ENCODE data around the gene FOXR1.
"Not testable (repeated sequence)": the region's sequence is repeated elsewhere in the genome, so short reads cannot be mapped to it uniquely, and the experiment has no call there.

The FOXR1 gene

DNA sequence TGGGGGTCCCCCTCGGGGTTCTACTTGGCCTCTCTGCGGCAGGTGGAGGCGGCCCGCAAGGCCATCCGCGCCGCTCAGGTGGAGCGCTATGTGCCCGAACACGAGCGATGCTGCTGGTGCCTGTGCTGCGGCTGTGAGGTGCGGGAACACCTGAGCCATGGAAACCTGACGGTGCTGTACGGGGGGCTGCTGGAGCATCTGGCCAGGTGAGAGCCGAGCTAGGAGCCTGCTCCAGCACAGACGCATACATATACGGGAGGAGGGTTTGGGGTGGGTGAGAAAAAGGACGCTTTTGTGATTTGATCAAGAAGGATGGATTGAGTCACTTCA is 26.8 kb downstream of the FOXR1 start:
- no peak for DNase-seq

DNA sequence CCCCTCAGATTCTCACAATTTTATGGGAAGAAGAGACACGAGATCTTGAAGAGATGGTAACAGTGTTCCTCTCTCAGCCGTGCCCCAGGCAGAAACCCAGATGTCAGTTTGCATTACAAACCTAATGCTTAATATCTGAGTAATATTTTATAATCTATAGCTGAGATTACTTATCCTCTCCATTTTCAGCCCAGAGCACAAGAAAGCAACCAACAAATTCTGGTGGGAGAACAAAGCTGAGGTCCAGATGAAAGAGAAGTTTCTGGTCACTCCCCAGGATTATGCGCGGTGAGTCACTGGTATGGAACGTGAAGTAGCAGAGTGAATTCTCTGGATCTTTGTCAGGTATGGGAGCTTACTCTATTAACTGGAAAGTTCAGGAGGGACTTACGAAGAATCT is 27.3 kb downstream of the FOXR1 start:
- no peak for DNase-seq

DNA sequence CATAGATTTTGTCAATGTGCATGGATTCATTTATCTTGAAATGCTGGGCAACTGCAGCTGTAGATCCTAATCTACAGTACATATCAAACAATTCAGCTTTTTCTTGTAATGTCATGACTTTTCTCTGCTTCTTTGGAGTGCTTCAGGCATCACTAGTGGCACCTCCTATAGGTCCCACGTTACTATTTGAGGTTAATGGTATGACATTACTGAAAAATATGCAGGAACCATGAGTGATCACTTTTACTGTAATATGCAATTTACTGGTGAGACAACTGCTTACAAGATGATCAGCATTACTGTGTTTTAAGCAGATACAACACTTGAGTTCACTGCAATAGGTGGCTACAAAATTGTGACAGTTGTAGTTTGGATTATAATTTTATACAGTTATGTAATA is 29.3 kb downstream of the FOXR1 start:
- no peak for DNase-seq

DNA sequence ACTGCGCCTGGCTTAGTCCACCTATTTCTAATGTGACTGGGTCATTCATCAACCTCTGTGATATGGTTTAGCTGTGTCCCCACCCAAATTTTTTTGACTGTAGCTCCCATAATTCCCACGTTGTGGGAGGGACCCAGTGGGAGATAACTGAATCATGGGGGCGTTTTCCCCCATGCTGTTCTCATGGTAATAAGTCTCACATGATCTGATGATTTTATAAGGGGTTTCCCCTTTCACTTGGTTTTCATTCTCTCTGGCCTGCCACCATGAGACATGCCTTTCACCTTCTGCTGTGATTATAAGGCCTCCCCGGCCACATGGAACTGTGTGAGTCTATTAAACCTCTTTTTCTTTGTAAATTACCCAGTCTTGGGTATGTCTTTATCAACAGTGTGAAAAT is 35.1 kb downstream of the FOXR1 start:
- DNase-seq, result no peak

DNA sequence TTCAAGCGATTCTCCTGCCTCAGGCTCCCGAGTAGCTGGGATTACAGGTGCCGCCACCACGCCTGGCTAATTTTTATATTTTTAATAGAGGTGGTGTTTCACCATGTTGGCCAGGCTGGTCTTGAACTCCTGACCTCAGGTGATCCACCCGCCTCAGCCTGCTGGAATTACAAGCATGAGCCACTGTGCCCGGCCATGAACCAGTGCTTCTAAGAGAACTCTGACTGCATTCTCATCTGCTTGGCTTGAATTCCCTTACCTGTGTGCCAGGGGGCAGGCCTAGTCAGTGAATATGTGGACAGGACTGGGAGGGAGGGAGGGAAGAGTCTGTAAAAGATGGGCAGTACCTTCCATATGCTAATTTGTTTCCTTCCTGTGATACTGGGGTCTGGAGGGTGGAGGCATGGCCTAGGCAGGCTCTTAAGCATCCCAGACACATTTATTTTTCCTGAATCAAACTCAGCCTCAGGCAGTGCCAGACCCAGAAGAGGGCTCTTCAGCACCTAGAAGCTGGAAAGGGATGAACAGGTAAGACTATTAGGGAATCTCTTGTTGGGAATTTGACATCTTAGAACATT is 40.0 kb downstream of the FOXR1 start:
- no peak for DNase-seq

DNA sequence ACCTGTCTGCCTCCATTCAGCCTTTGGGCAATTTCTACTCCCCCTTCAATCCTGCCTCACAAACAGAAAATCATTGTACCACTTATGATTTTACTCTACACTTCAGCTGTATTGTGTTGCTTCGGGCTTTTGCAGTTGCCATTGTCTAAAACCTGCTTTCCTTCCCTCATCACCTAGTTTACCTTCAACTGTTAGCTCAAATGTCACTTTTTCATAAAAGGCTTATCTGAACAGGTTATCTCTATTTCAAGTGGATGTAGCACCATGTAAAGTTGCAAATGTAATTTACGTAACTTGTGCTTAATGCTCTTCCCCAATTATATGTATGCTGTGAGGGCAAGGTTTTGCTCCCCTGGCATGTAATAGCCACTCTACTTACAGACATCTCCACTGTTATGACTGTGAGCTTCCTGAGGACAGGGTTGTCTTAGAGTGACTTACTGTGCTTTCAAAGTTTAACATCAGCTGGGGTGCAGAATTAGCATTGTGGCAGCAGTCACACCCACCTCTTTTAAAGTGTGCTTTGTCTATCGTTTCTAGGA is 41.1 kb downstream of the FOXR1 start:
- no peak for DNase-seq

DNA sequence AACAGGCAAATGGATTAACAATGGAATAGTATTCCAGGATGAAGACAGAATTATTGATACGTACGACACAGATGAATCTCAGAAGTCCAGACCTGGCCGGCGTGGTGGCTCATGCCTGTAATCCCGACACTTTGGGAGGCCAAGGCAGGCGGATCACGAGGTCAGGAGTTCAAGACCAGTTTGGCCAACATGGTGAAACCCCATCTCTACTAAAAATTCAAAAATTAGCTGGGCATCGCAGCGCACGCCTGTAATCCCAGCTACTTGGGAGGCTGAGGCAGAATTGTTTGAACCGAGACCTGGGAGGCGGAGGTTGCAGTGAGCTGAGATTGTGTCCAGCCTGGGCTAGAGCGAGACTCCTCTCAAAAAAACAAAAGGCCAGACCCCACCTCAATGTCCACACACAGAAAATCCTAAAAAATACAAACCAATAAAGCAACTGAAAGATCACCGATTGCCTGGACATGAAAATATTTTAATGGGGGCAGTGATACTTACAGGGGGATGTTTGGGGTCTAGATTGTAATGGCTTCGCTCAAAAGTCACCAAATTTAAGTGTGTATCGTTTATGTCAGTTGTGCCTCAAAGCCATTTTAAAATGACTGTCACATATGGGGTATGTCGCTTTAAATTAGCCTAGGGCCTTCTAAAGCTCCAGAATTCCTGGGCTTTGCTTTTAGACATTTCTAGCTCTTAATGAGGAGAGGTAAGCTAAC is 42.8 kb downstream of the FOXR1 start:
- no peak for DNase-seq

DNA sequence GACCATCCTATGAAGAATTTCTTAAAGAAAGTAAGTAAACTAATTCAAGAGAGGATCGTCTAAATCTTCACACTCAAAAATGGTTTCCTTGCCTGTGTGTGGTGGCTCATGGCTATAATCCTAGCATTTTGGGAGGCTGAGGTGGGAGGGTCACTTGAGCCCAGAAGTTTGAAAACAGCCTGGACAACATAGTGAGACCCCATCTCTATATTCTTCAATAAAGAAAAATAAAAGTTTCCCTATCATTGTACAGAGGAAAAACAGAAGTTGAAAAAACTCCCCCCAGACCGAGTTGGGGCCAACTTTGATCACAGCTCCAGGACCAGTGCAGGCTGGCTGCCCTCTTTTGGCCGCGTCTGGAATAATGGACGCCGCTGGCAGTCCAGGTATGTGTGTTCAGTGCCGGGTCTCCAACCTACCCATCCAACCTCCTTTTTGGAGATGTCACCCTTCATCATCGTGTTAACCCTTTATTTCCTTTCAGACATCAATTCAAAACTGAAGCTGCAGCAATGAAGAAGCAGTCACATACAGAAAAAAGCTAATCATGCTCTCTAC is 43.6 kb downstream of the FOXR1 start:
- no peak for DNase-seq

DNA sequence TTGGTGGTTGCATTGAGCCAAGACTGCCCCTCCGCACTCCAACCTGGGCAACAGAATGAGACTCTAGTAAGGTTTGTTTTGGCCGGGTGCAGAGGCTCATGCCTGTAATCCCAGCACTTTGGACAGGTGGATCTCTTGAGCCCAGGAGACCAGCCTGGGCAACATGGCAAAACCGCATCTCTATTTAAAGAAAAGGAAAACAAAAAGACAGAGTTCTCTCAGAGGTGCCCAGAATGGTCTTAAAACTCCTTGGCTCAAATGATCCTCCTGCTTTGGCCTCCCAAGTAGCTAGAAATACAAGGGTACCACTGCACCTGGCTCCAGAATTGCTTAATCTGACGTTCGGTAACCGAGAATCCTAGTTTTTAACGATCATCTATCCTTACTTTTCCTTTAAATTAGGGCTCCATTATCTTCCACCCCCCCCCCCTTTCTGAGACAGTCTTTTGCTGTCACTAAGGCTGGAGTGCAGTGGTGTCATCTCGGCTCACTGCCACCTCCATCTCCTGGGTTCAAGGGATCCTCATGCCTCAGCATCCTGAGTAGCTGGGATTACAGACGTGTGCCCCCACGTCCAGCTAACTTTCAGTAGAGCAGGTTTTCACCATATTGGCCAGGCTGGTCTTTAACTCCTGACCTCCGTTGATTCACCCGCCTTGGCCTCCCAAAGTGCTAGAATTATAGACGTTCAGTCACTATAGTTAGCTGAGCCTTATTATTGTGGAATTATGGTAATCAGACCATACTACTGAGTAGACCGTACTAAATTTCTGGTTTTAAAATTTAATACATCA is 44.9 kb downstream of the FOXR1 start:
- DNase-seq, result no peak

DNA sequence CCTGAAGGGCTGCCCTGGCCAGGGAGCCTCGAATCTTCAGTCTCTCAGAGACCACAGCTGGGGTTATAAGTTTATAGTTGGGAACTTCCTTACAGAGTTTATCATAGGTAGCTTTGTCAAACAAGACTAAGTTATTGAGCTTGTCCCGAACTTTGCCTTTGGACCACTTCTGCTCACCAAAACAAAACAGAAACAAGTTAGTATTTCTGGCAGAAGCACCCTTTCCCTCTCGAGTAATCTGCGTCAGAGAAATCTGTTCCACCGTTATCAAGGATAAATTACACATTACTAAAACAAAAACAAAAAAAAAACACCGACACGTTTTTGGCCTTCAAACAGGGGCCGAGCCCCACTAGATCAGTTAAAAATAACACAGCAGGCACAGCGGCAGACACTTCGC is 45.8 kb downstream of the FOXR1 start:
- not testable (repeated sequence) for DNase-seq

DNA sequence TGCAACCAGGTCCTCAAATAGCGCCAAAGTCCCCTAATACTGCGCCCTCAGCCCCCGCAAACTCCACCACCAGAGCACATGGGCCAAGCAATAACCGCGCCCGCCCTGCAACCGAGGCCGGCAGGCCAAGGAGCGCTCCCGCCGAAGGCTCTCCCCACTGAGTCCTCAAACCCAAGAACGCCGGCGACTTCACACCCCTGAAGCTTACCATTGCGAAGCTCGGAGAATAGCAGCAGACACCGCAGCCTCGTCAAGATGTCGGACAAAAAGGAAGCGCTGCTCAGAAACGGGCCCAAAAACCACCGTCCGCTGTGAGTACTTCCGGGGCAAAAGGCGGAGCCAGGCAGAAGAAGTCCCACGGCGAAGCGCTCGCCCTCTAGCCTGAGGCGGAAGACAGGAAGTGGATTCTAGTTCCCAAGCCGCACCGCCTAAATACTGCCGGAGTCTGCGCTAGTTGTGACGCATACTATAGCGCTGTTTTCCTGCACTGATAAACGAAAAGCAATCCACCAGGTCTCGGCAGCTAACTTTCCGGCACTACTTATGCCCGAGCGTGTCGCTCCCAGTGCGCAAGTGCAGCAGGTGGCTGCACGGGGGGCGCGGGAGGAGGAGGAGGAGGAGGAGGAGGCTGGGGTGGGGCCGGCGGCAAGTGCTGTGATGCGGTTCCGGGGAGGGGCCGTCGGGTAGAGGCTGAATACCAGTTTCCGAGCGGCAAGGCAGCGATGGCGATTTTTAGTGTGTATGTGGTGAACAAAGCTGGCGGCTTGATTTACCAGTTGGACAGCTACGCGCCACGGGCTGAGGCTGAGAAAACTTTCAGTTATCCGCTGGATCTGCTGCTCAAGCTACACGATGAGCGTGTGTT is 46.7 kb downstream of the FOXR1 start, which contains the start of the genes RPS25 and TRAPPC4:
TSS of gene RPS25 (minus strand) at position 270 of the 865 bp plus-strand sequence. CDS start at position 211, 59 bp downstream.
TSS of gene TRAPPC4 (plus strand) at position 693 of the 865 bp plus-strand sequence. CDS start at position 723, 30 bp downstream.
- peak; percentile 96 for DNase-seq

DNA sequence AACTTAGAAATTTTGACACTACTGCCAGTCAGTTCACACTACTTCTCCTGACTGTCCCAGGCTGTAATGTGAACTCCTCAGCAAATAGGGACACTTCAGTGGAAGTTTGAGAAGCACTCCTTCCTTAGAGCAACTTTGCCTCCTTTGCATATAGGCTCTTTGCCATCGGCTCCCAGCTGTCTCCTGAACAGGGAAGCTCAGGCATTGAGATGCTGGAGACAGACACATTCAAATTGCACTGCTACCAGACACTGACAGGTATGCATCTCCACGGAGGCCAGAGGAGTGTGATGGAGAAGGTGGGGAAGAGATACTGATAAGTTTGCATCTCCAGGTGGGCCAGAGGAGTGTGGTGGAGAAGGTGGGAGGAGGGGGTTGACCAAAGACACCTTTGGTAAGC is 48.4 kb downstream of the FOXR1 start:
- no peak for DNase-seq

DNA sequence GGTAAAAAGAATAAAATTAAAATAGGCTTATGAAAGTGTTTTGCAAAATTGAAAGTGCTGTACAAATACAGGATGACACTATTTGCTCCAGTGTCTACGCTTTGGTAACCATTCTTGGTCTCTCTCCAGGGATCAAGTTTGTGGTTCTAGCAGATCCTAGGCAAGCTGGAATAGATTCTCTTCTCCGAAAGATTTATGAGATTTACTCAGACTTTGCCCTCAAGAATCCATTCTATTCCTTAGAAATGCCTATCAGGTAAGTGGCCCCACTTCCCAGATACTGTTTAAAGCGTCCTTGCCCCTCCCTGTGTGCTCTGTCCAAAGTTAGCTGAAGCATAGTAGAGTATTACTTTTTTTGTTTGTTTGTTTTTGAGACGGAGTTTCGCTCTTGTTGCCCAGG is 50.1 kb downstream of the FOXR1 start:
- no peak for DNase-seq

DNA sequence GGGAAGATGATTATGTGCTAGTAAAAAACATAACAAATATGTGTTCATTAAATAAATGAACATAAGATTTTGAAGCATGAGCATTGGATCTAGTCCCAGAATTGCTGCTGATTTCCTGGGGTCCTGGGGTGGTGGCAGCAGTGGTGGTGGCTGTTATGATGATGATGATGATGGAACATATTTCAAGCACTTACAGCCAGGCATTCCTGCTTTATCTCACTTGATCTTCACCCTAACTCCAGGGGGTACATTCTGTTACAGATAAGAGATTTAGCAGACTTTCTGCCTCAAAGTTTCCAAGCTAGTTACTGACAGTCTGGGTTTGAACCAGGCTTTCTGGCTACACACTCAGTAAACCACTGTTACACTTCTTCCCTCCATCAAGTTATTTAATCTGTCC is 52.2 kb downstream of the FOXR1 start:
- no peak for DNase-seq

DNA sequence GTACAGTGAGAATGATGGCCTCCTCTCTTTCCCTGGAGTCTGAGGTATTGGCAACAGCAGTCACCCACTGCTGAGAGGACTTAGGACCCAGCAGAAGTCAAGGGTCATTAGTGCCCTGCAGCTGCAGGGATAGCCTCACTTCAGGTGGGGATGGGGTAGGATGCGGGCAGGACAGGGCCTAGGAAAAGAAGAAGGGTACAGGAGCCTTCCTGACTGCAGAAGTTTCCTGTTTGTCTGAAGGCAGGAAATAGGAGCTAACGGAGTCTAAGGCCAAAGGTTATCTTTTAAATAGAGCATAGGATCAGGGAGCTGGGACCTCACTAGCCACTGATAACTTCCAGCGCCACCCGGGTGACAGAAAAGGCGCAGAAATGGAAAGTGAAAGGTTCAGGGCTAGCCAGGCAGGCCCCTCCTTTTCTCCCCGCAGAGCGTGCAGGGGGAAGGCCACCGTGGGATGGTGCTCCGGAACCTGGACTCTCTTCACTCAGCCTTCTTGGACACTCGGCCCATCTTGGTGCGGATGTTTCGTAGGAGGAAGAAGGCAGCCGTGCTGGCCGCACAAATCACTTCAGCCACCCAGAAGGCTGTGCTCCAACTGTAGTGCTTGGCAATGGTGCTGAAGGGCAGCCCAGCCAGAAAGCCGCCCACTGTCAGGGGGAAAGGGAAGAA is 53.0 kb downstream of the FOXR1 start:
- DNase-seq, result no peak

DNA sequence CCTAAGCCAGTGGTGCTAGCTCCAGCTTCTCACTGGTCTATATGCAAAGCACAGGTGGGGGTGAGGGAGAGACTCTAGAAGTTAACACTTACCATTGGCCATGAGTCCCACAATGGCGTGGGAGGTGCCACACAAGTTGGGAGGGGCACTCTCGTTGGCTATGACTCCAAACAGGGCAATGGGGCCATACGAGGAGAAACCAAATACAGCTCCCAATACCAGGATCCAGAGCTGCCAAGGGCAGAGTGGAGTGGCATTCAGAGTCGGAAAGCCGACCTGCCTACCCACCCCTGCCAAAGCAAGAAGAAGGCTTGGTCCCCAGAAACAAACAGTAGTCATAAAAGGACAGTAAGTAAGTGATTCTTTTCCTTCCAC is 53.5 kb downstream of the FOXR1 start:
- DNase-seq, result no peak

DNA sequence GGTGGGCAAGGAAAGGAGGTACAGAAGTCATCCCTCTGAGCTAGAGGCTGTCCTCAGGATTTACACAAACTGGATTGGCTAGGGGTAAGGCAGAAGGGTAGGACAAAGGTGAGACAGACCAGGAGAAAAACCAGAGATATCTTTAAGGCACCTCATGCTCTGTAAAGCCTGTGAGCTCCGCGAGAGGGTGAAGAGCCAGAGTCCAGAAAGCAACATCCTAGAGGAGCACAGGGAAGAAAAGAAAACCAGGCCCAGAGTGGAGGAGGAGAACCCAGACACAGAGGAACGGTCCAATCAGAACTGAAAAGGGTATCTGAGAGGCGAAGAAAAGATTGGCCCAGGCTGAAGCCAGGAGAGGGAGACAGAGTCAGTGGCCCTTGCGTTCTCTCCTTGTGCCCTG is 54.0 kb downstream of the FOXR1 start:
- DNase-seq, result no peak

DNA sequence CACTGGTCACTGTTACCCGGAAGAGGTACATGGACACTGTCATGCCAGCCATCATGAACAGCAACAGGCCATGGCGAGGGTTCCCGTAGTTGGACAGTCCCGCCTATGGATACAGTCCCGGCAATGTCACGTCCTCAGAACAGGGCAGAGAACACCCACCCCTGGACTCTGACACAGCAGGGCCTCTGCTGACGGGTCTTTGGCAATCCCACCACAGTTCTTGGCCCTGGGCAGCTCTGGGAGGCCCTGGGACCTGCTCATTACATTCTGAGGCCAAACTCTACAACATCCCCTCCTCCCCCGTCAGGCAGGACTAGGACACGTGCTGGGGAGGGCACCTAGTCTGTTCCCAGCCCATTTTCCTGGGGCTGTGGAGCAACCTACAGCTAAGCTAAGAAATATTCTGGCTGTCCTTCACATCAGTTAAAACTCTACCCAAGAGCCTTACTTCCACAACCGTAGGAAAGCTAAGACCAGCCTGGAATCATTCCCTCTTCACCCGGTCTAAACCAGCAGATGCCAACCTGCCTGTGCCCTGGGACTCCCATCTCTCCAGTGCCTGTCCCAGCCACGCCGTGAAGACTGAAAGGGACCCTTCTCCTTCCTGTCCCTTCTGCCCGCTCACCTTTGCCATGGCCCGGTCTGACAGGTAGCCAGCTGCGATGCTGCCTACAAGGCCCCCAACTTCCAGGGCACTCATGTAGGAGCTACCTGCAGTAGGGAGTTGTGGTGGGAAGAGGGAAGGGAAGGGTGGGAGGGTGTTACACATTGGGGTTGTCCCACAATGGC is 54.6 kb downstream of the FOXR1 start:
- DNase-seq, result no peak

DNA sequence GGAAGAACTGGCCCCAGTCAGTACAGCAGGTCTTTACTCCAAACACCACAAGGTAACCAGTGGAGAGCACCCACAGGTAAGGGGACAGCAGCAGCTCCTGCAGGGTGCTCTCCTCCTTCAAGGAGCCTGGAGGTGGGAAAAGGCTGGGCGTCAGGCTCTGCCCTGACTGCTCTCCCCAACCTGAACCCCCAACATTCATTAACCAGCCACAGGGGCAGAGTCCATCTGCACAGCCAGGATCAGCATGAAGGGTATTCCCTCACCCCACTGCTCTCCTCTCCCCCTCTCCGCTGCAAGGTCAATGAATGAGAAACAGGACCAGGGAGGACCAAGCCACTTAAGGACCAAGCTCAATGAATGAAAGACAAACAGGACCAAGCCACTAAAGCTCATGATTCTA is 55.4 kb downstream of the FOXR1 start:
- DNase-seq, result no peak

DNA sequence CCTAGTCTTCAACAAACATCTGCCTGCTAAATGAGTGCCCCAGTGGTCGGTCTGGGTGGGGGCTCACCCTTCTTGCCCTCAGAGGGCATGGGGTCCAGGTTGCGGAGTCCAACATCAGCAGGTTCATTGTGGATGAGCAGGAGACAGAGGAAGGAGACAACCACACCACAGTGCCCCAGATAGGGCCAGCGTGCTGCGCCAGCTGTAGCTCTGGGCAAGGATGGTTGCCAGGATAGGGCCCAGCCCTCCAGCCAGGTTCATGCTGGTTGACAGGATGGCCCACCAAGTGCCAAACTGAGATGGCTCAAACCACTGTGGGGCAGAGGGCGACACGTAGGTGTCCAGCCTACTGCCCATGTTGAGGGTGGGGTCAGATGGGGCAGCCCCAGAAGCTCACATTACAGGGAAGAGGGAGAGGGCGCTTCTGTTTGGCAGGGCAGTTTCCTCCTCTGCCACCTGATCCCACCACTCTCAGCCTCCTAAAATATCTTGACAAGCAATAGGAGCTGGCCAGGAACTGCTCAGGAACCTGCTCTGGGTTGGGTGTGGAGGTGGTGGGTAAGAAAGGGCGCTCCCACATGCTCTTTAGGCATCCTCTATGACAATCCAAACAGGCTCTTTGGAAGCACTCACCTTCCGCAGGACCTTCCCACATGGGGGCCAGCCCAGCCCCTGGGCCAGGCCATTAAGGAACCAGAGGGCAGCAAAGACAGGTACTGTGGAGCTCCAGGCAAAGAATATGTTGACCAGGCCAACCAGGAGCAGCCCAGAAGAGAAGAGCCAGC is 56.2 kb downstream of the FOXR1 start:
- no peak for DNase-seq

Measured in NCI-H510A treated with DMSO at 0.1 percent for 48 hours (cell line).